Stromal cell of bone marrow (primary cell): Measurements from ENCODE around the gene KCNB1.
"Not testable (repeated sequence)": the region's sequence is repeated elsewhere in the genome, so short reads cannot be mapped to it uniquely, and the experiment has no call there.

ENCODE experiments used
- DNase-seq: peaks from one replicate; pipeline ENCODE4 v3.0.0-alpha.2; 2012; ENCODE audit warnings: low read depth

Gene KCNB1

DNA sequence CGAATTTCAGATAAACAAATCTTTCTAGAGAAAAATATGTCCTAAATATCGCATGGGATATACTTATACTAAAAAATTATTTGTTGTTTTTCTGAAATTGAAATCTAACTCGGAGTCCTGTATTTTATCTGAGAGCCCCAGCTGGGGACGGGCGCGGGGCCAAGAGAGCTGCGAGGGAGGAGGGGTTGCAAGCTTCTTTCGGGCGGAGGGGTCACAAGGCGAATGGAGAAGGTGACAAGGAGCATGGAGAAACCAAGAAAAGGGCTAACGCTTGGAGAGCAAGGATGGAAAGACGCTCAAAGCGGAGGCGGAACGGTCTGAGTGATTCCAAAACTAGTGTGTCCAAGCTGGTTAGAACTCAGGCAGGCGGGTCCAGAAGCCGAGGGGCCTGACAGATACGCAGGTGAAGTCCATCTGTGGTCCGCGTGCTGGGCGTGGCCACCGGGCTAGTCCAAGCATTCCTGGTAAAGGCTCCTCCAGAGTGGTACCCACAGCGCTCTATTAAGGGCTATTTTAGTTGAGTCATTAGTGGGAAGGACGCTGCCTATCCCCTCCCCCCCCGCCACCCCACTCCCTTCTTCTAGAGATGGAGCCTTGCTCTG is 163.2 kb downstream of the KCNB1 start:
- DNase-seq: no peak

DNA sequence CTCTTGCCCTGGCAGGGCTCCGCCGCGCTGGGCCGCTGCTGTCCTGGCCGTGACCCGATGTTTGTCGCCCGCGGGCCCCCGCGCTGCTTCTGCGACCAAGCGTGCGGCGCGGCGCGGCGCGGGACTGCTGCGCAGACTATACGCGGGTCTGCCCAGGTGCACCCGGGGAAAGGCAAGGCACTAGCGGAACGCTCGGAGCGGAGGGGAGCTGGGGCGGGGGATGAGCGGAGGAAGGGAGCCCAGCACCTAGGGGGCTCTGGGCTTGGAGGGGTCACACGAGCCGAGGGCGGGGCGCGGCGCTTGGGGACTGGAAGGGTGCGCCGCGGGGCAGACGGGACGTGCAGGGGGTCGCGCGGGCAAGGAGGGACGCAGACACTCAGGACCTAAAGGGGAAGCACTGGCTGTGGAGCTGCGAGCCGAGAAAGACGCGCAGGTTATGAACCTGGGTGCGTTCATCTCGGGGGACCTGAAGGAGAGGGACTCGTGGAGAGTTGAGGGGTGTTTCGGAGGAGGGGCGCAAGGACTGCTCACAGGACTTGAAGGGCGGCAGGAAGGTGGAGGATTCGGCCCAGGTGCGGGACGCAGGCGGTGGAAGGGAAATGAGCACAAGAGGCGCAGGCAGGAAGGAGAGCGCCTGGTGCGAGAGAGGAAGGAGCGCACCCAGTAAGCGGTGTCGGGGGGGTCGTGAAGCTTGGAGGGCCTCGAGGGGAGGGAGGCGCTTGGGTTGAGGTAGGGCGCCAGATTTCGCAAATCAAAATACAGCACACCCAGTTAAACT is 163.8 kb downstream of the KCNB1 start:
- no peak for DNase-seq

DNA sequence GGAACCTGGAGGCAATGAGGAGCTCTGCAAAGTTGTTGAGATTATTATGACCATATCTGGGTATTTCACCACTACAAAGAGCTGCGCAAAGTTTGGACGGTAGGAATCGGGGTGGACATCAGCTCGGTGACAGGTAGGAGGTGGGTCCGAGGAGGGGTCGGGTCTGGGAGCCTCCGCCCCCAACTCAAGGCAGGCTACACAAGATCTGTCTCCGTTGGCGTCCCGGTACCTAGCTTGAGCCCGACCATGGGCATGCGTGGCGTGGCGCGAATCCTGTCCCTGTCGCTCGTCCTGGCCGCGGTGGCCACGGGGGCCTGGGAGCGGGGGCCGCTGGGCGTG is 164.4 kb downstream of the KCNB1 start:
- DNase-seq: no peak

DNA sequence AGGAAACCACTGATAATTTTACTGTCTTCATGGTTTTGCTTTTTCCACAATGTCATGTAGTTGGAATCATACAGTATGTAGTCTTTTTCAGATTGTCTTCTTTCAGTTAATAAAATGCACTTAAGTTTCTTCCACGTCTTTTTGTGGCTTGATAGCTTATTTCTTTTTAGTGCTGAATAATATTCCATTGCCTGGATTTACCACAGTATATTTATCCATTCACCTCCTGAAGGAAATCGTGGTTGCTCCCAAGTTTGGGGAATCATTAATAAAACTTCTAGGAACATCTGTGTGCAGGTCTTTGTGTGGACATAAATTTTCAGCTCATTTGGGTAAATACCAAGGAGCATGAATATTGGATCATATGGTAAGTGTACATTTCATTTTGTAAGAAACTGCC is 165.8 kb downstream of the KCNB1 start:
- no peak for DNase-seq

DNA sequence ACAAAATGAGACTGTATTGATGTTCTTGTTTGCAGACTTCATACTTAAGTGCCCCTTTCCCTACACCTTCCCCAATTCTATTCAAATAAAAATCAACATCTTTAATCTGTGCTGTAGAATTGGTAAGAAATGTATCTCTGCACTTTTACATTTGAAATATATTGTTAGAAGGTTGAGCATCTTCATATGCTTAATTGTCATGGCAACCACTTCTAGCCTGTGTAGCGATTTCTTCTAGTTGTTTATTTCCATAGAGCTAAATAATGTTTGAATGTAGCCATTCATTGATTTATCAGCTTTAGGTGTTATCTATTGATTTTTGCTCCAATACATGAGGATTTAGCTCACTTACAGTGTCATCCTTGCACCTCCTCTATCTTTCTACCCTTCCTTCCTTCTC is 166.9 kb downstream of the KCNB1 start:
- no peak for DNase-seq

DNA sequence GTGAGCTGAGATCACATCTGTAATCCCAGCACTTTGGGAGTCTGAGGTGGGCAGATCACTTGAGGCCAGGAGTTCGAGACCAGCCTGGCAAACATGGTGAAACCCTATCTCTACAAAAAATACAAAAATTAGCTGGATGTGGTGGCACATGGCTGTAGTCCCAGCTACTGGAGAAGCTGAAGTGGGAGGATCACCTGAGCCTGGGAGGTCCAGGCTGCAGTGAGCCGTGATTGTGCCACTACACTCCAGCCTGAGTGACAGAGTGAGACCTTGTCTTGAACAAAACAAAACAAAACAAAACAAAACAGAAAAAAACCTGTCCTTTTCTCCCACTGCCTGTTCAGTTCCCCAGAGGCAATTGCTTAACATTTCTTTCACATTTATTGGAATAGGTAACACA is 168.4 kb downstream of the KCNB1 start:
- DNase-seq: not testable (repeated sequence)
